B cell (primary cell): ENCODE measurements around the gene MARCHF10. TPM values are rescaled to one million over a fixed set of nuclear protein-coding genes. Genes with fewer than 3 reads are reported as not detected.

Experiments used
- ATAC-seq: fragments of 200-7000 bp; cut with Tn5 transposase; one replicate; pipeline ENCODE4 v1.10.0; 2021; ENCODE audit warnings: low read depth, mild to moderate bottlenecking, moderate number of reproducible peaks, moderate library complexity
- CTCF ChIA-PET: fragments of 350-600 bp; sonication (Branson Sonifier 250); formaldehyde crosslinking; loops from one replicate; lab custom pipeline; 2021; ENCODE audit warnings: antibody characterized with exemption, inconsistent platforms; lab: Charles Lee
- POLR2A ChIA-PET: fragments of 350-600 bp; sonication (Branson Sonifier 250); formaldehyde crosslinking; loops from one replicate; lab custom pipeline; 2021; ENCODE audit warnings: antibody characterized with exemption; lab: Charles Lee
- DNase-seq: peaks from one replicate; pipeline ENCODE4 v3.0.0; 2013
- H2AFZ ChIP-seq: 2 replicates; pipeline ENCODE4 v1.6.1; 2012; ENCODE audit warnings: mild to moderate bottlenecking, low read depth, low read length; ENCODE audit not compliant: insufficient read depth, poor library complexity, severe bottlenecking
- H3K27ac ChIP-seq, 2 donors: 1 replicate in 1 of 2; 2 replicates in 1 of 2; pipeline ENCODE4 v1.5.1; 2012 to 2013; ENCODE audit warnings: low read length in 2 of 2, mild to moderate bottlenecking in 2 of 2, moderate library complexity in 1 of 2
- H3K27me3 ChIP-seq, 4 experiments: fragments of 200-600 bp in 1 of 4; sonication (generic) in 1 of 4; replicated peaks in 1 of 4; 1 replicate in 2 of 4; 2 replicates in 2 of 4; pipeline versions ENCODE4 v1.6.1 to v1.7.0; 2013 to 2016; ENCODE audit warnings: low read length in 3 of 4, mild to moderate bottlenecking in 2 of 4, mixed read lengths in 1 of 4, moderate library complexity in 1 of 4; ENCODE audit not compliant: insufficient read depth in 4 of 4, control insufficient read depth in 3 of 4; ENCODE audit errors: control extremely low read depth in 1 of 4
- H3K36me3 ChIP-seq, 2 experiments: replicated peaks in 1 of 2; 1 replicate in 1 of 2; 2 replicates in 1 of 2; pipeline versions ENCODE4 v1.6.1 to v1.7.1; 2013; ENCODE audit warnings: low read length in 1 of 2; ENCODE audit not compliant: insufficient read depth in 2 of 2, control insufficient read depth in 1 of 2; ENCODE audit errors: control extremely low read depth in 1 of 2, extremely low read depth in 1 of 2
- H3K4me1 ChIP-seq, 2 donors: fragments of 200-600 bp in 1 of 2; sonication (generic) in 1 of 2; 1 replicate in 1 of 2; 2 replicates in 1 of 2; pipeline versions ENCODE4 v1.5.1 to v1.6.1; 2013 to 2017; ENCODE audit warnings: low read length in 2 of 2; ENCODE audit not compliant: control insufficient read depth in 2 of 2, insufficient read depth in 2 of 2
- H3K4me2 ChIP-seq: replicated peaks from 2 replicates; pipeline ENCODE3; 2012; ENCODE audit warnings: mild to moderate bottlenecking, low read depth, low read length; ENCODE audit not compliant: poor library complexity, severe bottlenecking
- H3K4me3 ChIP-seq, 5 experiments: fragments of 200-600 bp in 1 of 5; sonication (generic) in 1 of 5; 1 replicate in 3 of 5; 2 replicates in 2 of 5; pipeline versions ENCODE4 v1.5.1 to v1.7.0; 2011 to 2016; ENCODE audit warnings: low read length in 4 of 5, mild to moderate bottlenecking in 4 of 5, low read depth in 2 of 5, control low read depth in 1 of 5, moderate library complexity in 1 of 5; ENCODE audit not compliant: insufficient read depth in 1 of 5; ENCODE audit errors: control extremely low read depth in 1 of 5, extremely low read depth in 1 of 5
- H3K79me2 ChIP-seq: fragments of 200-600 bp; sonication (generic); one replicate; pipeline ENCODE4 v1.6.0; 2016; ENCODE audit warnings: low read length; ENCODE audit not compliant: control insufficient read depth, insufficient read depth
- H3K9ac ChIP-seq: fragments of 200-600 bp; sonication (generic); 2 replicates; pipeline ENCODE4 v1.6.1; 2017; ENCODE audit warnings: mild to moderate bottlenecking, low read length, moderate library complexity
- H3K9me3 ChIP-seq, 3 donors: one replicate each; pipeline versions ENCODE4 v1.6.1 to v1.7.1; 2013; ENCODE audit warnings: low read length in 2 of 3; ENCODE audit not compliant: control insufficient read depth in 2 of 3, insufficient read depth in 1 of 3; ENCODE audit errors: control extremely low read depth in 1 of 3
- H4K20me1 ChIP-seq: 2 replicates; pipeline ENCODE4 v1.6.0; 2012; ENCODE audit warnings: mild to moderate bottlenecking, low read length; ENCODE audit not compliant: insufficient read depth, control insufficient read depth, poor library complexity, severe bottlenecking
- H3K27ac Mint-ChIP-seq: one replicate; pipeline ENCODE4 v1.8.0; 2021; ENCODE audit warnings: mixed read lengths
- H3K27me3 Mint-ChIP-seq: one replicate; pipeline ENCODE4 v1.8.0; 2021; ENCODE audit warnings: mixed read lengths
- H3K4me1 Mint-ChIP-seq: one replicate; pipeline ENCODE4 v1.8.0; 2021; ENCODE audit warnings: mixed read lengths
- H3K4me3 Mint-ChIP-seq: one replicate; pipeline ENCODE4 v1.8.0; 2021; ENCODE audit warnings: mixed read lengths
- H3K9me3 Mint-ChIP-seq: one replicate; pipeline ENCODE4 v1.8.0; 2022; ENCODE audit warnings: mixed read lengths; ENCODE audit not compliant: insufficient read depth
- EZH2 ChIP-seq: IDR thresholded peaks from 2 replicates; pipeline ENCODE4 v1.6.1; 2012; ENCODE audit warnings: borderline replicate concordance, low read depth, mild to moderate bottlenecking, moderate library complexity, low read length; ENCODE audit not compliant: insufficient read depth, poor library complexity, severe bottlenecking
- WGBS: methylation state at CpG from one replicate; pipeline ENCODE4 v1.1.5; 2013; ENCODE audit warnings: missing lambda C conversion rate; ENCODE audit not compliant: insufficient coverage; 5-methylcytosine and 5-hydroxymethylcytosine counted together
- intact Hi-C: fragments of 100-400 bp; cut with micrococcal nuclease; formaldehyde crosslinking; loops from one replicate; pipeline ENCODE4 v1.10.0; 2022
- polyA plus RNA-seq: library from polyadenylated mRNA; depleted of rRNA; stranded (reverse); fragments of >200 nt; gene quantifications from 2 replicates; pipeline ENCODE4 v1.2.3, GENCODE V29; 2012
- total RNA-seq, 2 donors: library from RNA; stranded (reverse); fragments of 120-200 nt in 1 of 2; gene quantifications; 1 replicate in 1 of 2; 2 replicates in 1 of 2; pipeline versions ENCODE4 v1.2.3 to v1.2.4, GENCODE V29; 2013 to 2022
- TF ChIP-seq, protein P1 (sequence below): fragments of 200-600 bp; IDR thresholded peaks from one replicate; pipeline ENCODE4 v1.8.0; 2022; ENCODE audit warnings: antibody characterized with exemption, mild to moderate bottlenecking

MARCHF10 gene
- total and polyA plus RNA-seq, 2 donors (not counting 1 experiment from before 2014, with no cell fraction given): 0.24 TPM; not detected in 1

GRCh38 chr17:62720126-62720850 lies 87.8 kb downstream of the MARCHF10 start:
- H3K36me3 ChIP-seq: no peaks in the 10 kb centered on the region
- peaks cover 8% of the 10 kb centered on the region for H3K27me3 Mint-ChIP-seq
- peak overlapping the region; percentile 8 for H2AFZ ChIP-seq
- no peak overlapping the region for H3K4me3 Mint-ChIP-seq
- H3K27ac Mint-ChIP-seq: no peak overlapping the region
- ChIA-PET POLR2A (no interaction called here), CTCF (interaction anchor here (0.7 to 2.4 kb wide), 5 partner anchors 18 to 901 kb away, joined by 3 to 7 read pairs (median 4); no protein-coding TSS in a partner anchor)
- DNase-seq: peak; percentile 40
- no peaks in the 10 kb centered on the region for H3K9me3 ChIP-seq
- H3K9ac ChIP-seq: no peak overlapping the region
- no peaks in the 10 kb centered on the region for H3K9me3 Mint-ChIP-seq
- peaks cover 21 to 35% of the 10 kb centered on the region in 2 donors for H3K4me1 ChIP-seq
- no peaks in the 10 kb centered on the region for H3K79me2 ChIP-seq
- intact Hi-C loops: loop anchor here (5.0 kb wide), 1 partner anchor 247 kb away; the partner anchor contains the start of gene TANC2
- H3K4me2 ChIP-seq: peak overlapping the region; percentile 21
- WGBS: 0% methylated on average over 1 of the region's 3 CpGs
- peak overlapping the region in 1 of 2 donors; percentile 23 for H3K27ac ChIP-seq
- no peaks in the 10 kb centered on the region for H3K27me3 ChIP-seq
- peaks cover 34% of the 10 kb centered on the region for H3K4me1 Mint-ChIP-seq
- ATAC-seq: no peak
- H3K4me3 ChIP-seq: no peak overlapping the region
- TF ChIP-seq EZH2: no peak
- TF ChIP-seq, protein P1, sequence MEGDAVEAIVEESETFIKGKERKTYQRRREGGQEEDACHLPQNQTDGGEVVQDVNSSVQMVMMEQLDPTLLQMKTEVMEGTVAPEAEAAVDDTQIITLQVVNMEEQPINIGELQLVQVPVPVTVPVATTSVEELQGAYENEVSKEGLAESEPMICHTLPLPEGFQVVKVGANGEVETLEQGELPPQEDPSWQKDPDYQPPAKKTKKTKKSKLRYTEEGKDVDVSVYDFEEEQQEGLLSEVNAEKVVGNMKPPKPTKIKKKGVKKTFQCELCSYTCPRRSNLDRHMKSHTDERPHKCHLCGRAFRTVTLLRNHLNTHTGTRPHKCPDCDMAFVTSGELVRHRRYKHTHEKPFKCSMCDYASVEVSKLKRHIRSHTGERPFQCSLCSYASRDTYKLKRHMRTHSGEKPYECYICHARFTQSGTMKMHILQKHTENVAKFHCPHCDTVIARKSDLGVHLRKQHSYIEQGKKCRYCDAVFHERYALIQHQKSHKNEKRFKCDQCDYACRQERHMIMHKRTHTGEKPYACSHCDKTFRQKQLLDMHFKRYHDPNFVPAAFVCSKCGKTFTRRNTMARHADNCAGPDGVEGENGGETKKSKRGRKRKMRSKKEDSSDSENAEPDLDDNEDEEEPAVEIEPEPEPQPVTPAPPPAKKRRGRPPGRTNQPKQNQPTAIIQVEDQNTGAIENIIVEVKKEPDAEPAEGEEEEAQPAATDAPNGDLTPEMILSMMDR: no peak
- no peaks in the 10 kb centered on the region for H4K20me1 ChIP-seq

- TF ChIP-seq, protein P1: no peak
- TF ChIP-seq EZH2: no peak
- Histone ChIP-seq H3K4me2 (peak overlapping the region; percentile 21), H3K9ac (no peak overlapping the region), H3K4me3 (no peak overlapping the region), H2AFZ (peak overlapping the region; percentile 8), H4K20me1 (no peaks in the 10 kb centered on the region), H3K79me2 (no peaks in the 10 kb centered on the region), H3K27me3 (no peaks in the 10 kb centered on the region), H3K27ac (peak overlapping the region in 1 of 2 donors; percentile 23), H3K36me3 (no peaks in the 10 kb centered on the region), H3K9me3 (no peaks in the 10 kb centered on the region), H3K4me1 (peaks cover 14 to 28% of the 10 kb centered on the region in 2 donors)
- WGBS: no CpG with 5 or more reads among the region's 1 CpG
- peaks cover 8% of the 10 kb centered on the region for H3K27me3 Mint-ChIP-seq
- no peak overlapping the region for H3K27ac Mint-ChIP-seq
- ChIA-PET POLR2A (no interaction called here), CTCF (interaction anchor here (2.4 kb wide), 1 partner anchor 687 kb away, joined by 7 read pairs; no protein-coding TSS in a partner anchor)
- ATAC-seq (no peak), DNase-seq (no peak)
- intact Hi-C loops: no loop called here
- H3K4me1 Mint-ChIP-seq: peaks cover 28% of the 10 kb centered on the region
- H3K4me3 Mint-ChIP-seq: no peak overlapping the region
- H3K9me3 Mint-ChIP-seq: no peaks in the 10 kb centered on the region
Observed at GRCh38 chr17:62719586-62719985, 88.5 kb downstream of the MARCHF10 start.
